SK-N-SH (cell line): ENCODE measurements around the gene DCLK1. TPM values are rescaled to one million over a fixed set of nuclear protein-coding genes. Genes with fewer than 3 reads are reported as not detected.

Experiments used
- CTCF ChIA-PET: fragments of 300-600, 350-600 bp; formaldehyde crosslinking; extraction: SDS; loops from one replicate; lab custom pipeline; 2021; lab: Yijun Ruan, JAX
- POLR2A ChIA-PET: fragments of 350-600 bp; sonication (Branson Sonifier 250); formaldehyde crosslinking; extraction: SDS; loops from one replicate; lab custom pipeline; 2020; ENCODE audit warnings: antibody characterized with exemption, inconsistent platforms; lab: Yijun Ruan, JAX
- DNase-seq: peaks from one replicate; pipeline ENCODE4 v3.0.0; 2012
- H2AFZ ChIP-seq: fragments of 200-600 bp; sonication (generic); 2 replicates; pipeline ENCODE4 v1.8.1; 2016; ENCODE audit warnings: antibody characterized with exemption, mild to moderate bottlenecking, low read depth
- H3F3A ChIP-seq: fragments of 200-600 bp; sonication (generic); replicated peaks from 2 replicates; pipeline ENCODE3; 2016; ENCODE audit warnings: antibody characterized with exemption, mild to moderate bottlenecking; ENCODE audit not compliant: insufficient read depth
- H3K27ac ChIP-seq, 2 experiments: fragments of 200-500 bp in 1 of 2; fragments of 200-600 bp in 1 of 2; sonication (Bioruptor generic) in 1 of 2; sonication (generic), shearing (Covaris generic) in 1 of 2; 2 replicates each; pipeline versions ENCODE4 v1.5.1 to v1.6.1; 2014 to 2016; ENCODE audit warnings: low read depth in 2 of 2, inconsistent platforms in 1 of 2, low read length in 1 of 2, mild to moderate bottlenecking in 1 of 2, mixed read lengths in 1 of 2
- H3K27me3 ChIP-seq: fragments of 200-600 bp; sonication (generic), shearing (Covaris generic); 2 replicates; pipeline ENCODE4 v1.6.1; 2016; ENCODE audit warnings: mixed run types; ENCODE audit not compliant: insufficient read depth
- H3K36me3 ChIP-seq, 2 experiments: fragments of 200-500 bp in 1 of 2; fragments of 200-600 bp in 1 of 2; sonication (Bioruptor generic) in 1 of 2; sonication (generic) in 1 of 2; replicated peaks in 1 of 2; 2 replicates each; pipeline versions ENCODE3 to v1.5.1; 2014 to 2016; ENCODE audit warnings: low read length in 1 of 2, mild to moderate bottlenecking in 1 of 2; ENCODE audit not compliant: insufficient read depth in 2 of 2, control insufficient read depth in 1 of 2
- H3K4me1 ChIP-seq, 2 experiments: fragments of 200-500 bp in 1 of 2; fragments of 200-600 bp in 1 of 2; sonication (Bioruptor generic) in 1 of 2; sonication (generic), shearing (Covaris generic) in 1 of 2; 2 replicates each; pipeline versions ENCODE4 v1.5.1 to v1.6.1; 2014 to 2016; ENCODE audit warnings: low read depth in 1 of 2, low read length in 1 of 2, mixed run types in 1 of 2; ENCODE audit not compliant: insufficient read depth in 2 of 2, control insufficient read depth in 1 of 2
- H3K4me2 ChIP-seq: fragments of 200-600 bp; sonication (generic), shearing (Covaris generic); 2 replicates; pipeline ENCODE4 v1.6.1; 2017; ENCODE audit warnings: mixed run types
- H3K4me3 ChIP-seq, 2 experiments: fragments of 200-500 bp in 1 of 2; fragments of 200-600 bp in 1 of 2; sonication (Bioruptor generic) in 1 of 2; sonication (generic), shearing (Covaris generic) in 1 of 2; 2 replicates each; pipeline versions ENCODE4 v1.5.1 to v1.8.1; 2014 to 2016; ENCODE audit warnings: low read depth in 2 of 2, inconsistent platforms in 1 of 2, low read length in 1 of 2, mild to moderate bottlenecking in 1 of 2, mixed read lengths in 1 of 2, moderate library complexity in 1 of 2
- H3K79me2 ChIP-seq: fragments of 200-600 bp; sonication (generic); 2 replicates; pipeline ENCODE4 v1.8.1; 2017; ENCODE audit warnings: mild to moderate bottlenecking; ENCODE audit not compliant: insufficient read depth
- H3K9ac ChIP-seq: fragments of 200-600 bp; sonication (generic); 2 replicates; pipeline ENCODE4 v1.6.1; 2017; ENCODE audit warnings: mixed run types
- H3K9me2 ChIP-seq: fragments of 200-600 bp; sonication (generic); 2 replicates; pipeline ENCODE4 v1.6.1; 2017; ENCODE audit warnings: mixed run types
- H3K9me3 ChIP-seq: fragments of 200-600 bp; sonication (generic); 2 replicates; pipeline ENCODE4 v1.6.1; 2017; ENCODE audit warnings: mixed run types, mild to moderate bottlenecking, moderate library complexity
- H4K20me1 ChIP-seq: fragments of 200-600 bp; sonication (generic); 2 replicates; pipeline ENCODE4 v1.6.1; 2017; ENCODE audit warnings: mild to moderate bottlenecking, mixed run types; ENCODE audit not compliant: insufficient read depth
- CHD2 ChIP-seq: fragments of 150-350 bp; IDR thresholded peaks from 2 replicates; pipeline ENCODE4 v1.6.1; 2018; ENCODE audit warnings: low read length; ENCODE audit not compliant: partially characterized antibody
- EP300 ChIP-seq, 2 experiments: IDR thresholded peaks; 2 replicates each; pipeline versions ENCODE4 v1.4.0 to v1.6.1; 2012; ENCODE audit warnings: borderline replicate concordance in 1 of 2, low read depth in 1 of 2, low read length in 1 of 2
- EZH2phosphoT487 ChIP-seq: fragments of 200-600 bp; sonication (generic); IDR thresholded peaks from 2 replicates; pipeline ENCODE4 v1.6.1; 2017; ENCODE audit warnings: low read depth, mixed run types, mild to moderate bottlenecking, antibody characterized with exemption, moderate library complexity, borderline replicate concordance
- FOXJ3 ChIP-seq: sonication (generic); formaldehyde crosslinking; IDR thresholded peaks from 2 replicates; pipeline ENCODE4 v1.5.1; 2020; ENCODE audit warnings: mild to moderate bottlenecking, missing genetic modification reagents
- GABPA ChIP-seq: IDR thresholded peaks from 2 replicates; pipeline ENCODE4 v1.4.0; 2012; ENCODE audit warnings: low read depth, mild to moderate bottlenecking
- GATA2 ChIP-seq: sonication (generic); formaldehyde crosslinking; IDR thresholded peaks from 2 replicates; pipeline ENCODE4 v1.5.0; 2020; ENCODE audit warnings: mild to moderate bottlenecking, missing genetic modification reagents
- JUND ChIP-seq: IDR thresholded peaks from 2 replicates; pipeline ENCODE4 v1.4.0; 2012
- NFIC ChIP-seq: IDR thresholded peaks from 2 replicates; pipeline ENCODE4 v1.4.0; 2012; ENCODE audit warnings: borderline replicate concordance
- RAD21 ChIP-seq: IDR thresholded peaks from 2 replicates; pipeline ENCODE4 v1.6.1; 2012; ENCODE audit warnings: mild to moderate bottlenecking, low read length
- RCOR1 ChIP-seq: fragments of 150-350 bp; IDR thresholded peaks from 2 replicates; pipeline ENCODE4 v1.6.1; 2017; ENCODE audit warnings: antibody characterized with exemption, low read length
- TAF1 ChIP-seq: IDR thresholded peaks from 2 replicates; pipeline ENCODE4 v1.6.1; 2012; ENCODE audit warnings: low read depth, mild to moderate bottlenecking, low read length, moderate library complexity, borderline replicate concordance
- TCF12 ChIP-seq: IDR thresholded peaks from 2 replicates; pipeline ENCODE4 v1.4.0; 2012
- TEAD4 ChIP-seq: IDR thresholded peaks from 2 replicates; pipeline ENCODE4 v1.4.0; 2012; ENCODE audit warnings: mild to moderate bottlenecking, borderline replicate concordance; ENCODE audit not compliant: insufficient read depth
- WGBS: methylation state at CpG from one replicate; pipeline ENCODE4 v1.1.6; 2017; ENCODE audit warnings: low lambda C conversion rate; 5-methylcytosine and 5-hydroxymethylcytosine counted together
- polyA plus RNA-seq, 3 experiments: library from polyadenylated mRNA; depleted of rRNA; stranded (reverse); fragments of >200 nt; gene quantifications; 2 replicates each; pipeline ENCODE4 v1.2.3, GENCODE V29; 2012
- TF ChIP-seq, protein P1 (sequence below): fragments of 150-350 bp; IDR thresholded peaks from 2 replicates; pipeline ENCODE4 v1.6.1; 2017; ENCODE audit warnings: antibody characterized with exemption, low read length, low read depth, borderline replicate concordance
- TF ChIP-seq, protein P2 (sequence below): fragments of 200-600 bp; sonication (generic); IDR thresholded peaks from 2 replicates; pipeline ENCODE4 v1.6.1; 2017; ENCODE audit warnings: antibody characterized with exemption, mild to moderate bottlenecking, moderate library complexity
- TF ChIP-seq, protein P3 (sequence below): IDR thresholded peaks from 2 replicates; pipeline ENCODE4 v1.6.1; 2012; ENCODE audit warnings: mild to moderate bottlenecking, low read depth, low read length, moderate library complexity

Gene DCLK1
- polyA plus RNA-seq, 1 of the 3 experiments (the other 2 are of a cell fraction), result 1.1 TPM

DNA sequence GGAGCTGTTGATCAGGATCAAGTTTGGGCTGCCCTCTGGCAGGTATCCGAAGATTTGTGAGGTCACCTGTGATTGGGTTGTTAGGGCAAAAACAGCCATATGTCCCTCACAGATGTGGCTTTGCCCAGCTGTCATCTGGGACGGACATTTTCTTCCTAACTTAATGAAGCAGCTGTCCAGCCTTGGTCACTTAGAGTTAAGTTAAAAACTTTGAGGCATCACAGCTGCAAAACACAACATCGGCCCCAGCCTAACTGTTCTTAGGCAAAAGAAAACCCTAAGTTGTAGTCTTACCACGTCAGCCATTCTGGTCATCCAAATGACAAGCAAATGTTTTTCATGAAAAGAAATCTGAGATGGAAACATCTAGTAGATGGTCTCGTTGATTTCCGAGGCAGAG lies 318.4 kb downstream of the DCLK1 start (continued):
- TF ChIP-seq, protein P1, sequence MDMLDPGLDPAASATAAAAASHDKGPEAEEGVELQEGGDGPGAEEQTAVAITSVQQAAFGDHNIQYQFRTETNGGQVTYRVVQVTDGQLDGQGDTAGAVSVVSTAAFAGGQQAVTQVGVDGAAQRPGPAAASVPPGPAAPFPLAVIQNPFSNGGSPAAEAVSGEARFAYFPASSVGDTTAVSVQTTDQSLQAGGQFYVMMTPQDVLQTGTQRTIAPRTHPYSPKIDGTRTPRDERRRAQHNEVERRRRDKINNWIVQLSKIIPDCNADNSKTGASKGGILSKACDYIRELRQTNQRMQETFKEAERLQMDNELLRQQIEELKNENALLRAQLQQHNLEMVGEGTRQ, result no peak

DNA sequence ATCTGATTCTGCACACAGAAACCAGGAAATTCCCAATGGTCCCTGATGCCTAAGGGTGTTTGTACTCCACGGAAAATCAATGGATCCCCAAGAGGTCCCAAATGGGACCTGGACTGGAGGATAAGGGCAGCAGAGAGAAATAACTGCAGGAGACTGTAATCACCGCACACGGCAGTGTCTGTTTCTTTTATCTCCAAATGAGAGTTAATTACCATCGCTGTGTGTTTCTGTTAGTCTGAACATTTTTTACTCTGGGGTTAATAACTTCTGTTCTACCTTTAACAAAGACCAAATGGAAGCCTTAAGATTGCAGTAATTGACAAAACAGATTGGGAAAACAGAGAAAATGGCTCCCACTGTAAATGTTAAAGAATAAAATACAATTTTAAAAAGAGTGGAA lies 320.9 kb downstream of the DCLK1 start:
- no peaks in the 10 kb centered on the region for H4K20me1 ChIP-seq
- no peak overlapping the region for H3K9ac ChIP-seq
- H3K4me2 ChIP-seq, result no peak overlapping the region
- ChIA-PET POLR2A (interaction anchor here (0.7 to 1.3 kb wide), 3 partner anchors 21 to 337 kb away, joined by 3 to 5 read pairs (median 3); no protein-coding TSS in a partner anchor), CTCF (interaction anchor here (0.7 to 1.8 kb wide), 9 partner anchors 8 to 620 kb away, joined by 3 to 6 read pairs (median 3); no protein-coding TSS in a partner anchor)
- no peaks in the 10 kb centered on the region for H3K36me3 ChIP-seq
- peak overlapping the region in 1 of 2 experiments; percentile 98; a peak in 2 of 4 replicates for H3K27ac ChIP-seq
- H3K9me3 ChIP-seq, result no peaks in the 10 kb centered on the region
- H3K4me1 ChIP-seq, result peaks cover 0 to 37% of the 10 kb centered on the region in 2 experiments; a peak in 2 of 4 replicates
- DNase-seq, result peak; percentile 61
- H3K27me3 ChIP-seq, result no peaks in the 10 kb centered on the region
- no peak overlapping the region for H2AFZ ChIP-seq
- H3K79me2 ChIP-seq, result no peaks in the 10 kb centered on the region
- TF ChIP-seq RCOR1 (peak; percentile 87), CHD2 (peak; percentile 71), FOXJ3 (CRISPR knock-in tag) (peak; percentile 93), EP300 (IDR thresholded peaks at IDR 0.05; ENCODE audit: borderline replicate concordance in 1 of 2, low read depth in 1 of 2, low read length in 1 of 2) (peak in 1 of 2 experiments; percentile 98; a peak in 2 of 4 replicates), JUND (no peak), TEAD4 (0 out of 2 replicates have a peak, but pooled peaks have one; percentile 28), GATA2 (peak; percentile 92), GABPA (no peak), RAD21 (peak; percentile 28; the same call in 1 of the 2 replicates), TCF12 (peak; percentile 62)
- TF ChIP-seq, protein P1, result no peak
- no peaks in the 10 kb centered on the region for H3F3A ChIP-seq
- 71% methylated on average over 4 of the region's 4 CpGs for WGBS
- no peaks in the 10 kb centered on the region for H3K9me2 ChIP-seq
- H3K4me3 ChIP-seq, result no peak overlapping the region

DNA sequence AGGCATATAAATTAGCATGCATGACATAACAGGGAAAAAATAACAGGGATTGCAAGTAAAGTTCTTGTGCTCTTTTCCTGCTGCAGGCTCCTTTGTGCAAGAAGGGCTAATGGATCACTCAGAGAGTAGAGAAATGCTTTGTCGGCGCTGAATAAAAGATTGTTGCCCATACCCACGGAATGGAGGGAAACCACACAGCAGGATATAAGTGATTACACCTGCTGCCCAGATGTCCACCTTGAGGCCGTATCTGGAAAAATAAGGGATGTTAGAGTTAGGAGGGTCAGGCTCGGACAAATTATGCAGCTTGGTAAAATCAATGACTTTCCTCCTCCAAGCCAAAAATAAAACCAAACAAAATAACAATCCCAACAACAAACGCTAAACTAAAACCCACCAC lies 322.3 kb downstream of the DCLK1 start:
- Histone ChIP-seq H3F3A (no peaks in the 10 kb centered on the region), H3K27me3 (no peaks in the 10 kb centered on the region), H2AFZ (no peak overlapping the region), H3K4me2 (no peak overlapping the region), H3K9ac (no peak overlapping the region), H3K4me1 (peaks cover 0 to 32% of the 10 kb centered on the region in 2 experiments; a peak in 2 of 4 replicates), H3K4me3 (no peak overlapping the region), H3K9me2 (no peaks in the 10 kb centered on the region), H3K27ac (peak overlapping the region in 1 of 2 experiments; percentile 98; a peak in 2 of 4 replicates), H3K9me3 (no peaks in the 10 kb centered on the region), H4K20me1 (no peaks in the 10 kb centered on the region), H3K36me3 (no peaks in the 10 kb centered on the region), H3K79me2 (no peaks in the 10 kb centered on the region)
- peak; percentile 33 for DNase-seq
- 74% methylated on average over 6 of the region's 6 CpGs for WGBS
- ChIA-PET POLR2A (interaction anchor here (1.1 kb wide), 1 partner anchor 332 kb away, joined by 3 read pairs; the partner anchor contains the start of gene MAB21L1), CTCF (interaction anchor here (0.7 to 1.0 kb wide), 3 partner anchors 16 to 157 kb away, joined by 3 read pairs; no protein-coding TSS in a partner anchor)
- TF ChIP-seq, protein P2, sequence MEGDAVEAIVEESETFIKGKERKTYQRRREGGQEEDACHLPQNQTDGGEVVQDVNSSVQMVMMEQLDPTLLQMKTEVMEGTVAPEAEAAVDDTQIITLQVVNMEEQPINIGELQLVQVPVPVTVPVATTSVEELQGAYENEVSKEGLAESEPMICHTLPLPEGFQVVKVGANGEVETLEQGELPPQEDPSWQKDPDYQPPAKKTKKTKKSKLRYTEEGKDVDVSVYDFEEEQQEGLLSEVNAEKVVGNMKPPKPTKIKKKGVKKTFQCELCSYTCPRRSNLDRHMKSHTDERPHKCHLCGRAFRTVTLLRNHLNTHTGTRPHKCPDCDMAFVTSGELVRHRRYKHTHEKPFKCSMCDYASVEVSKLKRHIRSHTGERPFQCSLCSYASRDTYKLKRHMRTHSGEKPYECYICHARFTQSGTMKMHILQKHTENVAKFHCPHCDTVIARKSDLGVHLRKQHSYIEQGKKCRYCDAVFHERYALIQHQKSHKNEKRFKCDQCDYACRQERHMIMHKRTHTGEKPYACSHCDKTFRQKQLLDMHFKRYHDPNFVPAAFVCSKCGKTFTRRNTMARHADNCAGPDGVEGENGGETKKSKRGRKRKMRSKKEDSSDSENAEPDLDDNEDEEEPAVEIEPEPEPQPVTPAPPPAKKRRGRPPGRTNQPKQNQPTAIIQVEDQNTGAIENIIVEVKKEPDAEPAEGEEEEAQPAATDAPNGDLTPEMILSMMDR, result no peak
- TF ChIP-seq TAF1 (no peak), EZH2phosphoT487 (no peak), NFIC (no peak)
- TF ChIP-seq, protein P1, result no peak
- TF ChIP-seq, protein P3, sequence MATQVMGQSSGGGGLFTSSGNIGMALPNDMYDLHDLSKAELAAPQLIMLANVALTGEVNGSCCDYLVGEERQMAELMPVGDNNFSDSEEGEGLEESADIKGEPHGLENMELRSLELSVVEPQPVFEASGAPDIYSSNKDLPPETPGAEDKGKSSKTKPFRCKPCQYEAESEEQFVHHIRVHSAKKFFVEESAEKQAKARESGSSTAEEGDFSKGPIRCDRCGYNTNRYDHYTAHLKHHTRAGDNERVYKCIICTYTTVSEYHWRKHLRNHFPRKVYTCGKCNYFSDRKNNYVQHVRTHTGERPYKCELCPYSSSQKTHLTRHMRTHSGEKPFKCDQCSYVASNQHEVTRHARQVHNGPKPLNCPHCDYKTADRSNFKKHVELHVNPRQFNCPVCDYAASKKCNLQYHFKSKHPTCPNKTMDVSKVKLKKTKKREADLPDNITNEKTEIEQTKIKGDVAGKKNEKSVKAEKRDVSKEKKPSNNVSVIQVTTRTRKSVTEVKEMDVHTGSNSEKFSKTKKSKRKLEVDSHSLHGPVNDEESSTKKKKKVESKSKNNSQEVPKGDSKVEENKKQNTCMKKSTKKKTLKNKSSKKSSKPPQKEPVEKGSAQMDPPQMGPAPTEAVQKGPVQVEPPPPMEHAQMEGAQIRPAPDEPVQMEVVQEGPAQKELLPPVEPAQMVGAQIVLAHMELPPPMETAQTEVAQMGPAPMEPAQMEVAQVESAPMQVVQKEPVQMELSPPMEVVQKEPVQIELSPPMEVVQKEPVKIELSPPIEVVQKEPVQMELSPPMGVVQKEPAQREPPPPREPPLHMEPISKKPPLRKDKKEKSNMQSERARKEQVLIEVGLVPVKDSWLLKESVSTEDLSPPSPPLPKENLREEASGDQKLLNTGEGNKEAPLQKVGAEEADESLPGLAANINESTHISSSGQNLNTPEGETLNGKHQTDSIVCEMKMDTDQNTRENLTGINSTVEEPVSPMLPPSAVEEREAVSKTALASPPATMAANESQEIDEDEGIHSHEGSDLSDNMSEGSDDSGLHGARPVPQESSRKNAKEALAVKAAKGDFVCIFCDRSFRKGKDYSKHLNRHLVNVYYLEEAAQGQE, result no peak
